Fibroblast of pulmonary artery (primary cell): ENCODE results near the gene THTPA.
"Not testable (repeated sequence)": the region's sequence is repeated elsewhere in the genome, so short reads cannot be mapped to it uniquely, and the experiment has no call there.

ENCODE experiments used
- DNase-seq: peaks from one replicate; pipeline ENCODE4 v3.0.0-alpha.2; 2010; ENCODE audit warnings: low read depth
- H3K4me3 ChIP-seq: replicated peaks from 2 replicates; pipeline ENCODE4 v1.5.1; 2011; ENCODE audit warnings: low read depth, mild to moderate bottlenecking, control low read depth, low read length, moderate library complexity
- CTCF ChIP-seq: IDR thresholded peaks from 2 replicates; pipeline ENCODE4 v1.5.1; 2011; ENCODE audit warnings: mild to moderate bottlenecking, control low read depth, low read length, inconsistent platforms; ENCODE audit errors: missing control alignments

The THTPA gene

GRCh38 chr14:23533652-23534435, 22.2 kb upstream of the THTPA start:
- TF ChIP-seq CTCF = no peak
- DNase-seq = no peak
- H3K4me3 ChIP-seq = no peak overlapping the region

DNA sequence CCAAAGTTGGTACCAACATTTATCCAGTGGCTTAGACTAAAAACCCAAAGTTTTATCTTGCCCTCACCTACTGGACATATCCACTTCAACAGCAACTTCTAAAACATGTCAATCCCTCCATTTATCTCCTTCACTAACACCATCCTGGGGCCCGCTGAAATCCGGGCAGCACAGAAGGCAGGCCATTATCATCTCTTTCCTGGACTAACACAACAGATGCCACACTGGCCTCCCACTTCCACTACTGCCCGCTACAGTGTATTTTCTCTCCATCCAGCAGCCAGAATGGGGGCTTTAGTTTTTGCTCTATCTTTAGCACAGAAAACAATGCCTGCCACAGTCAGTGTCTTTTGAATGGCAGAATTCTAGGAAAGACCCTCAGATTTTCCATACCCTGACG, 20.1 kb upstream of the THTPA start:
- DNase-seq = no peak
- no peak overlapping the region for H3K4me3 ChIP-seq
- TF ChIP-seq CTCF = no peak

- no peak overlapping the region for H3K4me3 ChIP-seq
- no peak for TF ChIP-seq CTCF
- DNase-seq = no peak
Observed at GRCh38 chr14:23536494-23536893, 19.6 kb upstream of the THTPA start.

DNA sequence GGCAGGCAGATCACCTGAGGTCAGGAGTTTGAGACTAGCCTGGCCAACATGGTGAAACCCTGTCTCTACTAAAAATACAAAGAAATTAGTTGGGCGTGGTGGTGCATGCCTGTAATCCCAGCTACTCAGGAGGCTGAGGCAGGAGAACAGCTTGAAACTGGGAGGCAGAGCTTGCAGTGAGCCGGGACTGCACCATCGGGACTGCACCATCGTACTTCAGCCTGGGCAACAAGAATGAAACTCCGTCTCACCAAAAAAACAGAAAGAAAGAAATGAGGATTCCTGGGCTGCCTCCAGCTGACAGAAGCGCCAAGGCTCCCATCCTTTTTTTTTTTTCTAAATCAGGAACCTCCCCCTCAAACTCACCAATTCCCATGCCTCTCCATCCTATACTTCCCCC, 19.2 kb upstream of the THTPA start:
- DNase-seq, H3K4me3 ChIP-seq: not testable (repeated sequence)

DNA sequence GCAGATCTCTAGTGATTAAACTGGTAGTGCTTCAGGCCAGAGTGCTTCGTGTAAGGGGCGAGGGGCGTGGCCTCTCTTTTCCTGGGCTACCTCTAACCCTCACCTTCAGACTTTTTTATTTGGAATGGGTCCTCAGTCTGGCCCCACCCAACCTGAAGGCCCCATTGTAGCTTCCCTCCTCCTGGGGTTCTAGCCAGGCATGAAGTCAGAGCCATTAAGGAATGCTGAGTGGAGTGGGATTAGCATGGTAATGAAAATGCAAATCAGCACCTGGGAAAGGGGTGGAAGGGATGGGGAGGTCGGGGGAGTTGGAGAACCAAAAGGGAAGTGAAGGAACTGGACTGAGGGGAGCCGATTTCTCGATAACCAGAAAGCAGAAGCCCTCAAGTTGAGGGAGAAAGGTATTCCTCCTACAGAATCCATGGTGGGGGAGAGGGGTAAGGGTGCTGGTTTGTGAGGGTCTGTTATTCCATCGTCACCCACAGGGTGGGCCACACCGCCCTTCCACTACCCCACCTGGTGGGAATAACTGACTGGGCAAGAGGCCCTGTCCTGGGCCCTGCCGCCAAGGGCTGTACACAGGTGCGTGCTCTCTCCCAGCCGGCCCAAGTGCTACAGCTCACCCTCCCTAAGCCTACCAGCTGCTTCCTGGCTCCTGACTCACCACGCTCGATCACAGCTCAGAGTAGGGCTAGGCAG, 18.6 kb upstream of the THTPA start:
- H3K4me3 ChIP-seq = no peak overlapping the region
- TF ChIP-seq CTCF = no peak
- no peak for DNase-seq

DNA sequence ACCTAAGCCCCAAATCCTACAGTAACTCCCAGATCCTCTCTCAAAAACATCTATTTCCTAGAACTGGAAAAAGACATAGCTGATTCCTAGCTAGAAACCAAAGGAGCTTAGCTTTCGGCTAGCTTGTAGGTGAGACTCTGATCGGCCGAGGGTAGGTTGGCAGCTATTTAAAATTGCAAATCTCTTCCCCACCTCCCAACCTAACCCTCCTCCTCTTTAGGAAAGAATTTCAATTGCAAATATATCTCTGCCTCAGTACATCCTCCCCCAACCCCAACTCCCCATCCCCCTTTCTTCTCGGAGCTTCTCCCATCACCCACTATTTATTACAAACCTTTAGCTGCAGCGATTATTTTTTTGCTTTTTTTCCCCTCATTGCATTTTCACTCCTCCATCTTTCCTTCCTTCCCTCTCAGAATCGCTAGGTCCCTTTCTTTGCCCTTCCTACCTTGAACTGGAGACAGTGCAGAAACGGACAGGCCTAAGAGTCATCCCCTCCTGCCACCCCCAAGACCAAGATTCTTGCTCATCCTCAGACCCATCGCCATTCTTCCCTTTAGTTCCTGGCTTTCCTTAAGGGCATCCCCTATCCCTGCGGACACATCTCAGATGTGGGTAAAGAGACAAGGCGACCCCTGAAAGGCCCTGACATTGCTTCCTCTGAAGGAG, 17.9 kb upstream of the THTPA start:
- no peak overlapping the region for H3K4me3 ChIP-seq
- DNase-seq = no peak
- no peak for TF ChIP-seq CTCF

DNA sequence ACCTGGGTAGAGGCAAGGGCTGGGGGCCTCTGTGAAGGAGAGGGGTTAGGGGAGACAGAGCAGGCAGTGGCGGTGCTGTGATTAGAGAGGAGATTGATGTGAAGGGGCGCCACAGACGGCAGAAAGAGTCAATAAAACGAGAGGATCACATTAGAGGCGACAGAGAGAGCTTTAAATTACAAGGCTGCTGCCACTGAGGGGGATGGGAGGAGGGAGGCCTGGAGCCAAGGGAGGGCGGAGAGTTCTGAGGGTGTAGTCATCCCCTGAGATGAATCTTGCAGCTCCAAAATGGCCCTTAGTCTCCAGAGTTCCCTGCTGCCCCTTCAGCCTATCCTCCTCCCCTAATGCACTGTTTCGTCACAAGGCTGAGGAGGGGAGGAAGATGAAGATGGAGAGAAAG, 17.3 kb upstream of the THTPA start:
- DNase-seq = peak; percentile 18
- no peak for TF ChIP-seq CTCF
- H3K4me3 ChIP-seq = no peak overlapping the region
